ENCODE results near the gene CLCN7.
A peak's percentile ranks its signal among the peaks of the same experiment; 100 is the strongest.

Gene CLCN7

GRCh38 chr16:1474796-1475551, at the start of gene CLCN7:
TSS of gene CLCN7 (minus strand) at chr16:1475028. CDS start at chr16:1474974, 54 bp downstream.
- peak; percentile 92 for DNase-seq

GRCh38 chr16:1524366-1524765, 49.5 kb upstream of the CLCN7 start:
- no peak for DNase-seq

- DNase-seq: no peak
These were observed 48.9 kb upstream of the CLCN7 start for GRCh38 chr16:1523581-1524245.

- no peak for DNase-seq
These were observed 45.6 kb upstream of the CLCN7 start for GRCh38 chr16:1520461-1520860.

GRCh38 chr16:1519831-1520230, 45.0 kb upstream of the CLCN7 start:
- DNase-seq: no peak

- no peak for DNase-seq
These were observed 43.9 kb upstream of the CLCN7 start for GRCh38 chr16:1518626-1519135.

GRCh38 chr16:1514507-1514906, 39.7 kb upstream of the CLCN7 start:
- DNase-seq: no peak

GRCh38 chr16:1512774-1513173, 37.9 kb upstream of the CLCN7 start:
- DNase-seq: no peak

GRCh38 chr16:1511662-1512569, 37.1 kb upstream of the CLCN7 start:
- no peak for DNase-seq

GRCh38 chr16:1510941-1511351, 36.1 kb upstream of the CLCN7 start:
- DNase-seq: no peak

GRCh38 chr16:1510272-1510671, 35.4 kb upstream of the CLCN7 start:
- DNase-seq: no peak

- DNase-seq: no peak
These were observed 34.7 kb upstream of the CLCN7 start for GRCh38 chr16:1509307-1510221.

- no peak for DNase-seq
These were observed 33.8 kb upstream of the CLCN7 start for GRCh38 chr16:1508494-1509187.

GRCh38 chr16:1506494-1507213, 31.8 kb upstream of the CLCN7 start:
- no peak for DNase-seq

- no peak for DNase-seq
These were observed 31.1 kb upstream of the CLCN7 start for GRCh38 chr16:1505912-1506311.

- DNase-seq: no peak
These were observed 30.4 kb upstream of the CLCN7 start for GRCh38 chr16:1505073-1505844.

- no peak for DNase-seq
These were observed 28.5 kb upstream of the CLCN7 start for GRCh38 chr16:1503110-1503955.

GRCh38 chr16:1502092-1503004, 27.5 kb upstream of the CLCN7 start:
- DNase-seq: no peak
